Skin epidermis (tissue), 12 donors: Measurements from ENCODE around the gene AFF3.

Experiments
- H3K27ac ChIP-seq, 21 experiments: fragments of 200-600 bp; sonication (generic) in 11 of 21; one replicate each; pipeline ENCODE4 v1.5.0; 2020; ENCODE audit warnings: mild to moderate bottlenecking in 3 of 21, inconsistent platforms in 2 of 21, moderate library complexity in 2 of 21
- H3K4me3 ChIP-seq, 7 experiments: fragments of 200-600 bp; sonication (generic) in 2 of 7; one replicate each; pipeline ENCODE4 v1.5.0; 2020; ENCODE audit warnings: inconsistent platforms in 2 of 7, mild to moderate bottlenecking in 2 of 7, moderate library complexity in 1 of 7

Gene AFF3

DNA sequence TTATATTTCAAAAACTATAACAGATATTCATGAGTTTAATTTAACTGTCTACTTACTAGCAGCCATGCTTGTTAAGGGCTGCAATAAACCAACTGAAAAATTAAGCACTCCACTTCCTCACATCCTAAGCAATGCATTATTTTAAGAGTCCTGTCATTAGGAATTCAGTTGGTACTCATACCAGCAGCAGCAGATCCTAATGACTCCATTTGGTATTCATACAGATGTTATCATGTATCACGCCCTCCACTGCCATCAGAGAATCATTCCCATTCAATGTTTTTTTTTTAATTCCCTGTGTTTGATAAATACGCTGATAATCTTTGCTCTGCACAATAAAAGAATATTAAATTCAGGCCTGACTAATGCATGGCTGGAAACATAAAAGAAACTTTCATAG is 236.8 kb downstream of the AFF3 start:
- H3K4me3 ChIP-seq: no peak overlapping the region
- no peak overlapping the region for H3K27ac ChIP-seq

DNA sequence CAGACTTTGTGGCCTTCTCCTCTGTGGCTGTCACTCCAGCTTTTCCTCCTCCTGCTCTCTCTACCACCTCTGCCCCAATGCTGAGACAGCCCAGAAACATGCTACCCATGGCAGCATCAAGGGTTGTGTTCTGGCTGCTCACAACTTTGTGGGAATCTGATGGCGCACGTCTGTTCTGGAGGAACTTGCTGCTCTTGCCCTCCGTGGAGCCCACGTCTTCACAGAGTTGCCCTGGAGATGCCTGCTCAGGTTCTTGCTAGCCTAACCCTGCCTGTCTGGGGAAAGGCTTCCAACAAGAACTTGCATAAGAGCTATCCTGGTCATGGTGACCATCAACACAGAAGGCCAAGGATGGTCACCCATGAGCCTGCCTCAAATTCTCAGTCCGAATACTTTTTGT is 237.4 kb downstream of the AFF3 start:
- H3K4me3 ChIP-seq: no peak overlapping the region
- no peak overlapping the region for H3K27ac ChIP-seq

- no peak overlapping the region for H3K27ac ChIP-seq
- H3K4me3 ChIP-seq: no peak overlapping the region
These were observed 238.4 kb downstream of the AFF3 start for GRCh38 chr2:99903981-99904380.

- Histone ChIP-seq H3K4me3 (no peak overlapping the region), H3K27ac (no peak overlapping the region)
These were observed 241.8 kb downstream of the AFF3 start for GRCh38 chr2:99900556-99900955.

DNA sequence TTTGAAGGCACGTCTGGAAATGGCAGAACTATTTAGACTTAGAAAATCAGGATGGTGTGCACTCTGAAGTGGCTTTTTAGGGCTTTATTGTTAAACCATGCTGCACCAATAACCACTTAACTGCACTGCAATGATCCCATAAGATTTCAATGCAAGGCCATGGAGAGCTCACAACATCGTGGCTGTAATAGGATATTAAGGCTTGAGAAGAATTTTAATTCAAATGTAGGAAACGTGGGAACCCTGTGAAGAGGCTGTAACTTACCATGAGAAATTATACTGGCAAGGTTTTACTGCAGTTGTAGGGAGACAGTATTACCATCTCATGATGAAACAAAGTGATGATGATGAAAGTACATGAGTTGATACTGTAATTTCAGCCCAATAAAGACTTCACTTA is 242.5 kb downstream of the AFF3 start:
- no peak overlapping the region for H3K4me3 ChIP-seq
- H3K27ac ChIP-seq: no peak overlapping the region

GRCh38 chr2:99899058-99899855 is 243.1 kb downstream of the AFF3 start:
- Histone ChIP-seq H3K27ac (no peak overlapping the region), H3K4me3 (no peak overlapping the region)

DNA sequence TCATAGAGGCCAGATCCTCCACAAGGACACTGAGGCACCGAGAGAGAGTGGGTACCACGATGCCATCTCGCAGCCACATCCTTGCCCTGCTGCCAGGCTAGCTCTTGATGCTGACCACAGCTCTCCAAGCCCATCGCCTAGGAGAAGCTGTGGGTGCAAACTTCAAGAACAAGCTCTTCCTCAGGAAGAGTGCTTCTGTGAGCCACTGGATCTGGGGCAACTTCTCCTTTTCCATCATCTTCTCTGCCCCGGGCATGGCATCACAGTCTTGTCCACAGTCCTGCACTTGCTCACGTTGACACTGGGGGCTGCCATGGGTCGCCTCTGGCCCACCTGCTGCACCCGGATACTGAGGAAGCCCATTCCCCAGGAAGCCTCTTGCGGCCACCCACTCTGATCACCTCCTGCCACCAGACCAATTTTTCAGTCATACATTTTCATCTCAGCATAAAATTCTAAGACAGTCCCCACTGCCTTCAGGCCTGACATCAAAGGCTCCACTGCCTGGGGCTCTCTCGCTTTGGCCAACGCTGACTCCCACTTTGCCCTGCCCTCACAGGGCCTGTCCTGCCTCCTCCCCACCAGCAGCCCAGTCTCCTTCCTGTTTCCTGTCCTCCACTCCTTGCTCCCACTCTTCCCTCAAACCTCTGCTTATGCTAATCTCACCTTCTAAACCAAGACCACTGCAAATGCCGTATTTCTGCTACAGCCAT is 243.9 kb downstream of the AFF3 start:
- Histone ChIP-seq H3K27ac (no peak overlapping the region), H3K4me3 (no peak overlapping the region)

DNA sequence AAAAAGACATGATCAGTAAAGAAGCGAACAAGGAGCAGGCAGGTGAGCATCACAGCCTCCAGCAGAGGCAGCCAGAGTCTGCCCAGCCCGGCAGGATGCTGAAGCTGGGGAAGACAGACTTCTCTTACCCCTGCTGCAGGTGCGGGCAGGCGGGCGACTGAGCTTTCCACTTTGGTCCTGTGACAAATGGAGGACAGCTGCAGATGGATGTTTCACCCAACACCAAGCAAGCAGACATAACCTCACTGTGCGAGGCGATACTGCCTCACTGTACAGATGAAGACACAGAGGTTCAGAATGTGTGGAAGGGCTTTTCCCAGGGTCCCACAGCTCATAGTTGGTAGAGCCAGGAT is 251.0 kb downstream of the AFF3 start:
- H3K27ac ChIP-seq: no peak overlapping the region
- no peak overlapping the region for H3K4me3 ChIP-seq

- no peak overlapping the region for H3K4me3 ChIP-seq
- no peak overlapping the region for H3K27ac ChIP-seq
These were observed 251.6 kb downstream of the AFF3 start for GRCh38 chr2:99890568-99891427.

- Histone ChIP-seq H3K4me3 (no peak overlapping the region), H3K27ac (no peak overlapping the region)
These were observed 253.8 kb downstream of the AFF3 start for GRCh38 chr2:99888617-99889016.

- no peak overlapping the region for H3K4me3 ChIP-seq
- no peak overlapping the region for H3K27ac ChIP-seq
These were observed 256.0 kb downstream of the AFF3 start for GRCh38 chr2:99886418-99886817.

DNA sequence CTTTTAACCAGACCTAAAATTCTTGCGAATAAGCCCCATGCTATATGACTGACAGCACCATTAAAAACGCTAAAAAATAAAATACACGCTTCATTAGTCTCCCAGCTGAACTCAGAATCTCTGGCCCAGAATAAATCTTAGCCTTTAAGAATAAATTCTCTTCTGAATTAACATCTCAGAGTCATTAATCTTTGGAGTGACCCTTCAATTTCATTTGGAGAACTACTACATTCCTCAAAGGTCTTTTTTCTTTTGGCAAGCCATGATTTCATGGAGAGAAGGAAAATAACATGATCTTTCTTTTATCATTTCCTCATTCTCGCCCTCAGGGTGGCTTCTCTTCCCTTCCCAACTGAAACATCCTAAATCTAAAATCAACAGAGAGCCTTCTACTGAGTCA is 259.0 kb downstream of the AFF3 start:
- Histone ChIP-seq H3K4me3 (no peak overlapping the region), H3K27ac (no peak overlapping the region)

GRCh38 chr2:99881901-99882591 is 260.3 kb downstream of the AFF3 start:
- no peak overlapping the region for H3K4me3 ChIP-seq
- H3K27ac ChIP-seq: no peak overlapping the region

- Histone ChIP-seq H3K27ac (no peak overlapping the region), H3K4me3 (no peak overlapping the region)
These were observed 261.5 kb downstream of the AFF3 start for GRCh38 chr2:99880964-99881294.

DNA sequence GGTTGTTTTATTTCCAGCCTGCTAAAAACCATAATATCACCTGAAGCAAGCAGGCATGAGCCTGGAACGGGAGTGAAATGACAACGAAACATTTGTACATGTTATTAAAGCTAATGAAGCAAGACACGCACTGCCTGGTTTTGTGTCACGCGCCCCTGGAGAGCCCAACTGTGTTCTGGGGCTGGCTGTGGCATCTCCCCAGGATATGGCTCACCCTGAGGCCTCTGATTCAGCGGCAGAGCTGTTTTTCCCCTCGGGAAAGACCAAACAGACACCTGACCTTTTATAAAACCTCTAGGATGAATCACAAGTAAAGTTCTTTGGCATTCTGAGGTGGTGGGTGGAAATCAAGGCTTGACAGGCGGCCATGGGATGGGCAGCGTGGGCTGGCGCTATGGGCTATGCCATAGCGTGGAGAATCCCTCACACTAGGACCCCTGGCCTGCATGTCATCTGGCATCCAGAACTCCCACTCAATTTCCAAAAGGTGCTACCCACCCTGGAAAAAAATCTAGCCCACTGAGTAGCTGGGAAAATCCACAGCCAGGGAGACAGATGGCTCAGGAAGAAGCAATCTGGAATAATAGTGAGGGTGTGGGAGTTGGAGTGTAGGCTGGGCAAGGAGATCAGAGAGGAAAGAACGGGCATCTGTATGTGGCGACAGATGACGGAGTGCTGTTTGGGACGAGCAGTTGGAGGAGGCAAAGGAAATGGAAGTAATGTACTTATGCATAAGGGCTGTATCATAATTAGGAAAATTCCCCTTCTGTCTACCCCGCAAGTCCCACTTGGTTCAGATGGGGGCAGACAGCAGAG is 262.0 kb downstream of the AFF3 start:
- Histone ChIP-seq H3K27ac (no peak overlapping the region), H3K4me3 (no peak overlapping the region)

DNA sequence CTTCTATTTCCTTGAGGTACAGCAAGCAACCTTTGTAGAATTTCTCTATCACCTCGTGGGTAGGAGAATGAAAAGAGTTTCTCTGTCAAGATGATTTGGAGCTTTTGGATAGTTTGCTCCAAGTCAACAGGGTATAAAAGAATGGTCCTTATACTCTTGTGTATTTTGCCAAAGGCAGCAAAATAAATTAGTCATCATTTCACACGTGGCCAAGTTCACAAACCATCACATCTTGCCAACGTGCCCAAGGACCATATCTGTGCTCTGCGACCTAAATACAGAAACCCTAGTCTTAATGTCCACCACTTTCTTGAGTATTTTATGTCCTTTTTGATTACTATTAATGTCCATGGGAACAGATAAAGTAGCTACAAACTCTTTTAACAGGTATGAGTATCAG is 262.9 kb downstream of the AFF3 start:
- H3K4me3 ChIP-seq: no peak overlapping the region
- no peak overlapping the region for H3K27ac ChIP-seq

DNA sequence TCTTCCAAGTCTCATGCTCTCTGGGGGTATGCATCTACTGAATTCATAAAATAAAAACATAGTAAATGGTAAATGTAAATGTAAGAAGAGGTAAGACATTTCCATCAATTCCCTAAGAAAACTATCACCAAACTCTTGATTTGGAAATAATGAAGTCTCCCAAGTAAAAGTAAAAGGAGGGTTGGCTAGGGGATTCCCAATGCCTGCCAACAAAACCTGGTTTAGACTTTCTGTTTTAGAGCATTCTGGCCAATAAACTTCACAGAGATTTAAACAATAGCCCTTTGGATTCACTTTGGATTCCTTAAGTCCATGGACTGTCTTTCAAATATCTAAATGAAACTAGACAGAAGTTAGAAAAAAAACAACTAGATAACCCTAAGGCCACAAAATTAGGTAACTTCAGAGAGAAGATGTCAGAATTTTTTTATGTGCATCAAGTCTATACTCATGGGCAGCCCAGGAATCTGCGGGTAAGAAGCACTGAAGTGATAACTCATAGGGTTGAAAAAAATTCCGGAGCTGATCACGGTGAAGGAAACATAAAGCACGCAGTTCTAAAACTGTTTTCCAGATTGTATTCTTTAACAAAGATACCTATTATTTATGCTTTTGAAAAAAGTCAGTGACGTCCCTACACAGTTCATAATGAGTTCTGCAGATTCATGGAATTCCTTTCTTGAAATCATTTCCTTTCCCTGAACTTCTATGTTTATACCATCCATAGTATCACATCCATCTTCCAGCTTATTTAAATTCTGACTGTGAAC is 263.6 kb downstream of the AFF3 start:
- Histone ChIP-seq H3K4me3 (no peak overlapping the region), H3K27ac (no peak overlapping the region)

GRCh38 chr2:99877963-99878362 is 264.4 kb downstream of the AFF3 start:
- Histone ChIP-seq H3K4me3 (no peak overlapping the region), H3K27ac (no peak overlapping the region)

DNA sequence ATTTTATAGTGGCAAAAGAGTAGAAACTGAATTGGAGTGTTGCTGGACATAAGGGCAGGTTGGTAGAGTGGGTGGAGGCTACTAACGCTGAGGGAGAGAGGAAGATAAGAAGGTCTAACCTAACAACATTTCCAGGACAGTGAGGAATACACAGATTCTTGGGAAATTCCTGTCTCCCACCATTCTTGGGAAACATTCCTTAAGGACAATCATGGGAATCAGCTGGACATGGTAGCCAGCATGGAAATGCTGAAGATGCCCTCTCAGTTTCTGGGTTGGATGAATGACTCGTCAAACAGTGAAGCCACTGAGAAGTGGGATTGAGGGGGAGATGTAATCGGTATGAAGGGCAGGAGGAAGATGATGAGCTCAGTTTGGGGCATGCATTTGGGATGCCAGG is 265.4 kb downstream of the AFF3 start:
- H3K4me3 ChIP-seq: no peak overlapping the region
- no peak overlapping the region for H3K27ac ChIP-seq
